Nephron (organoid): ENCODE data around the gene ASIC2.

Experiments used
- H3K27ac Mint-ChIP-seq, 3 experiments: 2 replicates each; pipeline ENCODE4 v1.8.0; 2020; ENCODE audit warnings: mixed read lengths in 3 of 3, mild to moderate bottlenecking in 2 of 3, moderate library complexity in 1 of 3
- H3K27me3 Mint-ChIP-seq: 2 replicates; pipeline ENCODE4 v1.8.0; 2021; ENCODE audit warnings: low read depth, mild to moderate bottlenecking, moderate library complexity, mixed read lengths
- H3K36me3 Mint-ChIP-seq: 2 replicates; pipeline ENCODE4 v1.8.0; 2020; ENCODE audit warnings: low read depth, mixed read lengths
- H3K4me1 Mint-ChIP-seq: 2 replicates; pipeline ENCODE4 v1.8.0; 2020; ENCODE audit warnings: mixed read lengths
- H3K4me3 Mint-ChIP-seq, 3 experiments: 2 replicates each; pipeline ENCODE4 v1.8.0; 2020; ENCODE audit warnings: mild to moderate bottlenecking in 3 of 3, mixed read lengths in 3 of 3, moderate library complexity in 2 of 3
- H3K9me3 Mint-ChIP-seq: 2 replicates; pipeline ENCODE4 v1.8.0; 2020; ENCODE audit warnings: mixed read lengths
- TF ChIP-seq, protein P1 (sequence below), 3 experiments: fragments of 200-600 bp; sonication (generic); IDR thresholded peaks; one replicate each; pipeline ENCODE4 v1.5.0; 2021; ENCODE audit warnings: antibody characterized with exemption in 3 of 3; ENCODE audit not compliant: unreplicated experiment in 3 of 3

Gene ASIC2

DNA sequence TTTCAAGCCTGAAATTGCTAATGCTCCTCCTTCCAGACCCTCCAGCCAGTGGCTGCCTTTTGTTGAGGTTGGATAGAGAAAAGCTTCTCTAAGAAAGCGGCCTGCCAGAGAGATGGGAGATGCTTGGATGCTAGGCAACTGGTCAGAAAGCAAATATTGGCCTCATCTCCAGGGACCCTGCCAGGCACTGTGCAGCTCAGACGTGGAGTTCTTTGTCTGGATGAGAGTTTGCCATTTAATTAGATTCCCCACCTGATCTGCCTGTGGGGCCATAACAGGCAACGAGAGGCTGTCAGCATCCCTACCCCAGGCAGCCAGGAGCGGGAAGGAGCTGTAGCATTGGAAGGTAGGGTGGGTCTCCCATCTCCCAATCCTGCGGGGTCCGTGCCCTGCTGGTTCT lies 52.7 kb downstream of the ASIC2 start:
- Mint-ChIP-seq H3K36me3 (no peaks in the 10 kb centered on the region), H3K4me3 (no peak overlapping the region)

DNA sequence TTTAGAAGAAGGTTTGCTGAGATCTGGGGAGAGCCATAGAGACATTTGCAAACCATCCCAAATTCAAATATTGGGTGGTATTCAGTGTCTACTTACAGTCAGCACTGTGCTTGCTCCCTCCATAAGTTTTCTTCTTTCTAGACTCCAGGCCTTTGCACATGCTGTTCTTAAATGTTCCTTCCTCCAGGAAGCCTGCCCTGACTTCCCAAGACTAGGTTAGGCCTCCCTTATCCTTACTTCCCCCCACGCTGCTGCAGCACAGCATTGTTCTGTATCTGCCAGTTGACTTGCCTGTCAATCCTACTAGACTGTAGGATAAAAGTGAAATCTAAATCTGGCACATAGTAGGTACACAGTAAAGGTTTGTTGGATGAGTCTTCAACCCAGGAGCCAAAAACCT lies 53.4 kb downstream of the ASIC2 start:
- Mint-ChIP-seq H3K4me3 (no peak overlapping the region), H3K27ac (no peak overlapping the region), H3K4me1 (peaks cover 4% of the 10 kb centered on the region), H3K9me3 (no peaks in the 10 kb centered on the region), H3K27me3 (peaks cover 13% of the 10 kb centered on the region), H3K36me3 (no peaks in the 10 kb centered on the region)
- TF ChIP-seq, protein P1, sequence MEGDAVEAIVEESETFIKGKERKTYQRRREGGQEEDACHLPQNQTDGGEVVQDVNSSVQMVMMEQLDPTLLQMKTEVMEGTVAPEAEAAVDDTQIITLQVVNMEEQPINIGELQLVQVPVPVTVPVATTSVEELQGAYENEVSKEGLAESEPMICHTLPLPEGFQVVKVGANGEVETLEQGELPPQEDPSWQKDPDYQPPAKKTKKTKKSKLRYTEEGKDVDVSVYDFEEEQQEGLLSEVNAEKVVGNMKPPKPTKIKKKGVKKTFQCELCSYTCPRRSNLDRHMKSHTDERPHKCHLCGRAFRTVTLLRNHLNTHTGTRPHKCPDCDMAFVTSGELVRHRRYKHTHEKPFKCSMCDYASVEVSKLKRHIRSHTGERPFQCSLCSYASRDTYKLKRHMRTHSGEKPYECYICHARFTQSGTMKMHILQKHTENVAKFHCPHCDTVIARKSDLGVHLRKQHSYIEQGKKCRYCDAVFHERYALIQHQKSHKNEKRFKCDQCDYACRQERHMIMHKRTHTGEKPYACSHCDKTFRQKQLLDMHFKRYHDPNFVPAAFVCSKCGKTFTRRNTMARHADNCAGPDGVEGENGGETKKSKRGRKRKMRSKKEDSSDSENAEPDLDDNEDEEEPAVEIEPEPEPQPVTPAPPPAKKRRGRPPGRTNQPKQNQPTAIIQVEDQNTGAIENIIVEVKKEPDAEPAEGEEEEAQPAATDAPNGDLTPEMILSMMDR (IDR thresholded peaks at IDR 0.05; ENCODE audit: unreplicated experiment in 3 of 3): no peak

More for the DNA sequence above, 52.7 kb downstream of the ASIC2 start:
- no peak overlapping the region for H3K27ac Mint-ChIP-seq
- TF ChIP-seq, protein P1 (IDR thresholded peaks at IDR 0.05; ENCODE audit: unreplicated experiment in 3 of 3): no peak
- H3K27me3 Mint-ChIP-seq: peaks cover 13% of the 10 kb centered on the region
- H3K9me3 Mint-ChIP-seq: no peaks in the 10 kb centered on the region
- H3K4me1 Mint-ChIP-seq: no peaks in the 10 kb centered on the region

DNA sequence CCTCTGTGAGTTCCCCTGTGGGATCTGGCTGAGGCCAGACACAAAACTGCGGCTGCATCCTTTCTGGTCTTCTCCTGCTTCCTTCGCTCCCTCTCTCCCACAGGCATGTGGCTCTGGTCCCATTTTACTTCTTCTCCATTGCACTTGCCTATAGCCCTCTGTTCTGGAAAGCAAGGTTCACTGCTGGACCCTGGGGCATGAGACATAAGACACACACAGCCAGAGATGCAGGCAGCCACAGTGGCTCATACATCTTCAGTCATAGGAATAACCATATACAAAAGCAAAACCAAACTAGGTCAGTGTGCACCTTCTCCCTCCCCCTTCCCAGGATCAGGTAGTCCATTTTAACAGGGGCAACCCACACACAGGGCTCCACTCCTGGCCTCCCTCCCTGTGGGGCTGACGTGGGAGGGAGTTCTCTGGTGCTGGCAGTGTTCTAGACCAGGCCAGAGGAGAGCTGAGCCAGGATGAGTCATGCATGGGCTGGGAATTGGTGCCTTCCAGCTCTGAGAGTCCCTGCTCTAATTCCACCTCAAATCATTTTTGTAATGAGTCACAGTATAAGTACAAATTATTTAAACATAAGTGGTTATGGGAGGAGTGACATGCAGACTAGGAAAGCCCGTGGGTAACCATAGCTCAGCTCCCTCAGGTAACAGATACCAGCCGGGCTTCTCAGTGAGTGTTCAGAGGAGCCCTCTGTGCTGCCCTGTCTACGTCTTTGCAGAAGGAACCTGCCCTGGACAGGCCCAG lies 58.0 kb downstream of the ASIC2 start:
- no peak overlapping the region for H3K27ac Mint-ChIP-seq
- peaks cover 8% of the 10 kb centered on the region for H3K27me3 Mint-ChIP-seq
- H3K36me3 Mint-ChIP-seq: no peaks in the 10 kb centered on the region
- no peak overlapping the region for H3K4me3 Mint-ChIP-seq
- TF ChIP-seq, protein P1 (IDR thresholded peaks at IDR 0.05; ENCODE audit: unreplicated experiment in 3 of 3): no peak
- H3K9me3 Mint-ChIP-seq: no peaks in the 10 kb centered on the region
- peaks cover 11% of the 10 kb centered on the region for H3K4me1 Mint-ChIP-seq

DNA sequence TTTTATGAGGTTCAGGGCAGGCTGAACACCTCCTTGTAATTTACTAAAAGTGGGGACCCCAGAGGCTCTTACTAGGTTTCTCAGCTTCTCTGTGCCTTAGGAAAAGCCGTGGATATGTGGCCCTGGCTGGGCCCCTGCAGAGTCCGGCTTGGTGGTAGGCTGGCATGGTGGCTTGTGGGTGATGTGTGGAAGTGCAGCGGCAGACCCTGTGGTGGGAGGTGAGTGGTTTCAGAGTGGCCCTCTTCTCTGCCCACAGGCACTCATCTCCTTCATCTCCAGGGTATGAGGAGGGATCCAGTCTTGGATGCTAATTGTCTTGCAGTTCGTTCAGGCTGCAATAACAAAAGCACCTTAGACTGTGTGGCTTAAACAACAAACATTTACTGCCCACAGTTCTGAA lies 58.9 kb downstream of the ASIC2 start:
- H3K9me3 Mint-ChIP-seq: no peaks in the 10 kb centered on the region
- H3K4me3 Mint-ChIP-seq: no peak overlapping the region
- H3K4me1 Mint-ChIP-seq: peaks cover 11% of the 10 kb centered on the region
- H3K36me3 Mint-ChIP-seq: no peaks in the 10 kb centered on the region
- TF ChIP-seq, protein P1 (IDR thresholded peaks at IDR 0.05; ENCODE audit: unreplicated experiment in 3 of 3): no peak
- H3K27me3 Mint-ChIP-seq: peaks cover 3% of the 10 kb centered on the region
- no peak overlapping the region for H3K27ac Mint-ChIP-seq

DNA sequence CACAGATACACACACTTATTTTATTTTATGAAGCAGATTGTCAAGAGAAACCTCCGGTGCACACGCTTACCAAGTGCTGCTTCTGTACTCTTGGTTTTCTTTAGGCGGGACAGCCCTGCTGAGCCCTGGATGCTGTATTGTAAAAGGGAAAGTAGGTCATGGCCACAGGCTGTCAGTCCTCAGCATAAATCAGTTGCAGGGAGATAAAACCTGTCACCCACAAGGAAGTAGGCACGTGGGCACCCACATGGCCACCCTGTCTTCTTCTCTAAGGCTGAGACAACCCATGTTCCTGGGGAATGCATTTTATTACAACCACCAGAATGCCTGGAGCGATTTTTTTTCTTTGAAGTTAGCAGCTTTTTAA lies 59.3 kb downstream of the ASIC2 start:
- TF ChIP-seq, protein P1 (IDR thresholded peaks at IDR 0.05; ENCODE audit: unreplicated experiment in 3 of 3): no peak
- peaks cover 11% of the 10 kb centered on the region for H3K4me1 Mint-ChIP-seq
- no peak overlapping the region for H3K27ac Mint-ChIP-seq
- no peaks in the 10 kb centered on the region for H3K36me3 Mint-ChIP-seq
- H3K9me3 Mint-ChIP-seq: no peaks in the 10 kb centered on the region
- no peak overlapping the region for H3K4me3 Mint-ChIP-seq
- peaks cover 3% of the 10 kb centered on the region for H3K27me3 Mint-ChIP-seq

DNA sequence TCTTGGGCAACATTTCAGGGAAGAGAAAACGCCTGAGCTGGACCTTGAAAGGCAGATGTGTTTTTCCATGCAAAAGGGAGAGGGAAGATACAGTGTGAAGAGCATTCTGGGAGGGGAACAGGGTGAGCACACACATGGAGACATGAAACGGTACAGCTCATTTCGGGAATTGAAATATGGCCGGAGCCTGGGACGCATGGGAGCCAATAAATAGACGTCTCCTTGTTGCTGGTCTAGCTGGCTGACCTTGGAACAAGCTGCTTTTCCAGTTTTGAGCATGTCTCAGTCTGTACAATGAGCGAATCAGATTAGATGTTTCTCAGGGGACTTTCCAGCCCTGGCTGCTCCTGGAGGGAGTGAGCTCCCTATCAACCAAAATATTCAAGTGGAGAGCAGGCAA lies 63.6 kb downstream of the ASIC2 start:
- H3K4me1 Mint-ChIP-seq: peaks cover 6% of the 10 kb centered on the region
- H3K27ac Mint-ChIP-seq: no peak overlapping the region
- no peaks in the 10 kb centered on the region for H3K9me3 Mint-ChIP-seq
- peaks cover 3% of the 10 kb centered on the region for H3K27me3 Mint-ChIP-seq
- no peaks in the 10 kb centered on the region for H3K36me3 Mint-ChIP-seq
- no peak overlapping the region for H3K4me3 Mint-ChIP-seq
- TF ChIP-seq, protein P1 (IDR thresholded peaks at IDR 0.05; ENCODE audit: unreplicated experiment in 3 of 3): no peak
